Measurements from ENCODE around the gene BCKDK.
"Not testable (repeated sequence)": the region's sequence is repeated elsewhere in the genome, so short reads cannot be mapped to it uniquely, and the experiment has no call there.

BCKDK gene

GRCh38 chr16:31145398-31145990 lies 37.3 kb downstream of the BCKDK start:
- Mint-ChIP-seq H3K27ac (no peak overlapping the region), H3K36me3 (ENCODE audit: low read depth) (no peaks in the 10 kb centered on the region), H3K4me1 (peaks cover 8% of the 10 kb centered on the region), H3K4me3 (no peak overlapping the region), H3K9me3 (no peaks in the 10 kb centered on the region), H3K27me3 (peaks cover 2% of the 10 kb centered on the region)
- DNase-seq (no peak), ATAC-seq (no peak)

- H3K27ac Mint-ChIP-seq: no peak overlapping the region
- no peak for ATAC-seq
- no peaks in the 10 kb centered on the region for H3K9me3 Mint-ChIP-seq
- H3K4me3 Mint-ChIP-seq: no peak overlapping the region
- no peaks in the 10 kb centered on the region for H3K36me3 Mint-ChIP-seq (ENCODE audit: low read depth)
- DNase-seq: no peak
- H3K27me3 Mint-ChIP-seq: peaks cover 2% of the 10 kb centered on the region
- H3K4me1 Mint-ChIP-seq: peaks cover 3% of the 10 kb centered on the region
Measured at GRCh38 chr16:31147574-31147973, 39.4 kb downstream of the BCKDK start.

- no peak for DNase-seq
- H3K4me1 Mint-ChIP-seq: peaks cover 3% of the 10 kb centered on the region
- H3K27me3 Mint-ChIP-seq: peaks cover 2% of the 10 kb centered on the region
- no peak for ATAC-seq
- H3K36me3 Mint-ChIP-seq (ENCODE audit: low read depth): no peaks in the 10 kb centered on the region
- no peak overlapping the region for H3K4me3 Mint-ChIP-seq
- H3K27ac Mint-ChIP-seq: no peak overlapping the region
- H3K9me3 Mint-ChIP-seq: no peaks in the 10 kb centered on the region
Measured at GRCh38 chr16:31148281-31148728, 40.1 kb downstream of the BCKDK start.

- Mint-ChIP-seq H3K36me3 (ENCODE audit: low read depth) (no peaks in the 10 kb centered on the region), H3K4me1 (no peaks in the 10 kb centered on the region), H3K9me3 (no peaks in the 10 kb centered on the region), H3K4me3 (no peak overlapping the region), H3K27me3 (peaks cover 2% of the 10 kb centered on the region), H3K27ac (no peak overlapping the region)
- no peak for DNase-seq
- no peak for ATAC-seq
Measured at GRCh38 chr16:31148896-31149295, 40.7 kb downstream of the BCKDK start.

GRCh38 chr16:31149332-31149731 lies 41.1 kb downstream of the BCKDK start:
- DNase-seq: no peak
- H3K9me3 Mint-ChIP-seq: no peaks in the 10 kb centered on the region
- no peak overlapping the region for H3K27ac Mint-ChIP-seq
- ATAC-seq: no peak
- H3K4me1 Mint-ChIP-seq: no peaks in the 10 kb centered on the region
- H3K36me3 Mint-ChIP-seq (ENCODE audit: low read depth): no peaks in the 10 kb centered on the region
- H3K4me3 Mint-ChIP-seq: no peak overlapping the region
- H3K27me3 Mint-ChIP-seq: peaks cover 2% of the 10 kb centered on the region

- Mint-ChIP-seq H3K4me1 (no peaks in the 10 kb centered on the region), H3K9me3 (no peaks in the 10 kb centered on the region), H3K27ac (no peak within 1 kb of the TSS), H3K27me3 (peaks cover 2% of the 10 kb centered on the region), H3K4me3 (no peak within 1 kb of the TSS), H3K36me3 (ENCODE audit: low read depth) (no peaks in the 10 kb centered on the region)
- ATAC-seq (no peak), DNase-seq (no peak)
Measured at GRCh38 chr16:31149894-31150890, 42.0 kb downstream of the BCKDK start, which contains the start of gene PRSS36. Gene PRSS36, minus strand, starts transcription at chr16:31150066. Its CDS starts 31 bp downstream, at chr16:31150035.

GRCh38 chr16:31150976-31151375 lies 42.8 kb downstream of the BCKDK start:
- H3K36me3 Mint-ChIP-seq (ENCODE audit: low read depth); H3K9me3 Mint-ChIP-seq; ATAC-seq; DNase-seq; H3K4me1 Mint-ChIP-seq; H3K27me3 Mint-ChIP-seq; H3K27ac Mint-ChIP-seq; H3K4me3 Mint-ChIP-seq: not testable (repeated sequence)

- ATAC-seq: no peak
- peak overlapping the region; percentile 51 for H3K4me3 Mint-ChIP-seq
- peaks cover 2% of the 10 kb centered on the region for H3K27me3 Mint-ChIP-seq
- peak; percentile 16 for DNase-seq
- no peaks in the 10 kb centered on the region for H3K9me3 Mint-ChIP-seq
- no peaks in the 10 kb centered on the region for H3K36me3 Mint-ChIP-seq (ENCODE audit: low read depth)
- no peak overlapping the region for H3K27ac Mint-ChIP-seq
- peaks cover 9% of the 10 kb centered on the region for H3K4me1 Mint-ChIP-seq
Measured at GRCh38 chr16:31157136-31157535, 49.0 kb downstream of the BCKDK start.

Measured in activated naive CD8-positive, alpha-beta T cell treated with anti-CD3 and anti-CD28 coated beads, Interleukin-2, amount 50 U/mL, for 24 hours (primary cell).